ENCODE measurements around the gene SMIM10L2A. TPM values are rescaled to one million over a fixed set of nuclear protein-coding genes. Genes with fewer than 3 reads are reported as not detected.
"Not testable (repeated sequence)": the region's sequence is repeated elsewhere in the genome, so short reads cannot be mapped to it uniquely, and the experiment has no call there.

SMIM10L2A gene
- total RNA-seq, 1 donor from 2014 or later: 0.85 TPM

- Histone ChIP-seq H3K36me3 (no peaks in the 10 kb centered on the region), H3K4me3 (no peak overlapping the region), H3K4me1 (no peaks in the 10 kb centered on the region), H3K27me3 (no peaks in the 10 kb centered on the region), H3K27ac (no peak overlapping the region), H3K9me3 (no peaks in the 10 kb centered on the region)
- DNase-seq (ENCODE audit: low spot score in 2 of 2): no peak
- TF ChIP-seq CTCF (IDR thresholded peaks at IDR 0.05): no peak
- intact Hi-C loops (cut with DNase I): no loop called here
Measured at GRCh38 chrX:135396109-135396508, 25.6 kb upstream of the SMIM10L2A start.

GRCh38 chrX:135396566-135396965 is 25.2 kb upstream of the SMIM10L2A start:
- H3K4me1 ChIP-seq: no peaks in the 10 kb centered on the region
- H3K27me3 ChIP-seq: no peaks in the 10 kb centered on the region
- intact Hi-C loops (cut with DNase I): no loop called here
- DNase-seq (ENCODE audit: low spot score in 2 of 2): no peak
- H3K4me3 ChIP-seq: no peak overlapping the region
- no peaks in the 10 kb centered on the region for H3K9me3 ChIP-seq
- no peak overlapping the region for H3K27ac ChIP-seq
- no peak for TF ChIP-seq CTCF (IDR thresholded peaks at IDR 0.05)
- H3K36me3 ChIP-seq: no peaks in the 10 kb centered on the region

GRCh38 chrX:135397652-135398051 is 24.1 kb upstream of the SMIM10L2A start:
- Histone ChIP-seq H3K4me1 (no peaks in the 10 kb centered on the region), H3K36me3 (no peaks in the 10 kb centered on the region), H3K27ac (no peak overlapping the region), H3K27me3 (no peaks in the 10 kb centered on the region), H3K9me3 (no peaks in the 10 kb centered on the region), H3K4me3 (no peak overlapping the region)
- intact Hi-C loops (cut with DNase I): no loop called here
- no peak for TF ChIP-seq CTCF (IDR thresholded peaks at IDR 0.05)
- DNase-seq (ENCODE audit: low spot score in 2 of 2): no peak

GRCh38 chrX:135403374-135403773 is 18.4 kb upstream of the SMIM10L2A start:
- DNase-seq (ENCODE audit: low spot score in 2 of 2): no peak
- H3K27ac ChIP-seq: no peak overlapping the region
- no peaks in the 10 kb centered on the region for H3K9me3 ChIP-seq
- intact Hi-C loops (cut with DNase I): no loop called here
- H3K4me3 ChIP-seq: no peak overlapping the region
- no peaks in the 10 kb centered on the region for H3K36me3 ChIP-seq
- no peaks in the 10 kb centered on the region for H3K4me1 ChIP-seq
- TF ChIP-seq CTCF (IDR thresholded peaks at IDR 0.05): no peak
- H3K27me3 ChIP-seq: no peaks in the 10 kb centered on the region

GRCh38 chrX:135406428-135406827 is 15.3 kb upstream of the SMIM10L2A start:
- H3K4me1 ChIP-seq; H3K27me3 ChIP-seq; H3K36me3 ChIP-seq; intact Hi-C loops (cut with DNase I); DNase-seq (ENCODE audit: low spot score in 2 of 2); H3K9me3 ChIP-seq; H3K4me3 ChIP-seq; H3K27ac ChIP-seq: not testable (repeated sequence)

GRCh38 chrX:135408794-135409193 is 12.9 kb upstream of the SMIM10L2A start:
- intact Hi-C loops (cut with DNase I): no loop called here
- Histone ChIP-seq H3K27me3 (no peaks in the 10 kb centered on the region), H3K4me1 (no peaks in the 10 kb centered on the region), H3K9me3 (no peaks in the 10 kb centered on the region), H3K27ac (no peak overlapping the region), H3K4me3 (no peak overlapping the region), H3K36me3 (no peaks in the 10 kb centered on the region)
- no peak for DNase-seq (ENCODE audit: low spot score in 2 of 2)
- TF ChIP-seq CTCF (IDR thresholded peaks at IDR 0.05): no peak

All from ascending aorta (tissue), 2 donors.